Loucy (cell line): ENCODE results near the gene AGK.
A peak's percentile ranks its signal among the peaks of the same experiment; 100 is the strongest.

ENCODE experiments used
- H2AFZ ChIP-seq: fragments of 200-600 bp; sonication (generic); 2 replicates; pipeline ENCODE4 v1.6.0; 2016; ENCODE audit warnings: antibody characterized with exemption, mild to moderate bottlenecking, low read length, moderate library complexity
- H3F3A ChIP-seq: fragments of 200-600 bp; 2 replicates; pipeline ENCODE4 v1.6.0; 2016; ENCODE audit warnings: antibody characterized with exemption, low read depth, mild to moderate bottlenecking
- H3K27me3 ChIP-seq: fragments of 200-600 bp; sonication (generic); 2 replicates; pipeline ENCODE4 v1.6.1; 2014; ENCODE audit warnings: low read length, mild to moderate bottlenecking; ENCODE audit not compliant: insufficient read depth, poor library complexity, severe bottlenecking
- H3K36me3 ChIP-seq: fragments of 200-600 bp; sonication (generic); 2 replicates; pipeline ENCODE4 v1.6.1; 2016; ENCODE audit warnings: low read length; ENCODE audit not compliant: insufficient read depth
- H3K4me1 ChIP-seq: fragments of 200-600 bp; sonication (generic); 2 replicates; pipeline ENCODE4 v1.5.1; 2014; ENCODE audit warnings: low read length, mild to moderate bottlenecking; ENCODE audit not compliant: insufficient read depth, poor library complexity, severe bottlenecking
- H3K4me2 ChIP-seq: fragments of 200-600 bp; sonication (generic); 2 replicates; pipeline ENCODE4 v1.6.0; 2014; ENCODE audit warnings: antibody characterized with exemption, low read length, low read depth, mild to moderate bottlenecking; ENCODE audit not compliant: poor library complexity, severe bottlenecking
- H3K4me3 ChIP-seq: fragments of 200-600 bp; sonication (generic); 2 replicates; pipeline ENCODE4 v1.5.1; 2014; ENCODE audit warnings: low read length, mild to moderate bottlenecking, mixed read lengths; ENCODE audit not compliant: poor library complexity, severe bottlenecking
- H3K79me2 ChIP-seq: fragments of 200-600 bp; sonication (generic); 2 replicates; pipeline ENCODE4 v1.6.1; 2014; ENCODE audit warnings: low read length; ENCODE audit not compliant: insufficient read depth
- H3K9ac ChIP-seq: fragments of 200-600 bp; sonication (generic); 2 replicates; pipeline ENCODE4 v1.6.0; 2014; ENCODE audit warnings: mild to moderate bottlenecking, low read depth, low read length, moderate library complexity; ENCODE audit not compliant: poor library complexity, severe bottlenecking
- H3K9me2 ChIP-seq: fragments of 200-600 bp; sonication (generic); replicated peaks from 2 replicates; pipeline ENCODE4 v1.6.1; 2016; ENCODE audit warnings: low read depth, low read length, mixed read lengths
- H3K9me3 ChIP-seq: fragments of 200-600 bp; sonication (generic); 2 replicates; pipeline ENCODE4 v1.6.1; 2014; ENCODE audit warnings: mild to moderate bottlenecking, antibody characterized with exemption, low read length, low read depth; ENCODE audit not compliant: insufficient read depth
- H4K20me1 ChIP-seq: fragments of 200-600 bp; sonication (generic); 2 replicates; pipeline ENCODE4 v1.6.0; 2014; ENCODE audit warnings: antibody characterized with exemption, low read length, mild to moderate bottlenecking; ENCODE audit not compliant: insufficient read depth, poor library complexity, severe bottlenecking
- CTCF ChIP-seq: fragments of 200-600 bp; sonication (generic); conservative IDR thresholded peaks from 2 replicates; pipeline ENCODE4 v1.5.1; 2014; ENCODE audit warnings: mild to moderate bottlenecking, antibody characterized with exemption, low read length
- EZH2phosphoT487 ChIP-seq: fragments of 200-600 bp; IDR thresholded peaks from 2 replicates; pipeline ENCODE4 v1.6.1; 2018; ENCODE audit warnings: antibody characterized with exemption, mild to moderate bottlenecking, moderate library complexity, borderline replicate concordance

AGK gene

DNA sequence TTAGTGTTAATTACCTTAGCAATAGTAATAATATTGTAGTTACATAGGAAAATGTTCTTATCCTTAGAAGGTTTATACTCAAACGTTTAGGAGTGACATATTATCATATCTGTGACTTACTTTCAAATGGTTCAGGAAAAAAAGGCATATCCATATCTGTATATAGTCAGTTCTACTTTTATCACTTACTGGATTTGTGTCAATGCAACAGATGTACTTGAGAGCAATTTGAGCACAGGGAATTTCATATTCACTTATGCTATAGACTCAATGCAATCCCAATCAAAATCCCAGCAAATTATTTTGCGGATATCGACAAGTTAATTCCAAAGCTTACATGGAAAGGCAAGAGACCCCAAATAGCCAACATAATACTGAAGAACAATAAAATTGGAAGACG, 140.8 kb downstream of the AGK start:
- peaks cover 18% of the 10 kb centered on the region for H3K4me1 ChIP-seq

GRCh38 chr7:141693082-141693481, 141.9 kb downstream of the AGK start:
- H3K4me2 ChIP-seq = no peak overlapping the region
- H2AFZ ChIP-seq = no peak overlapping the region
- no peaks in the 10 kb centered on the region for H3K9me2 ChIP-seq
- H3K9ac ChIP-seq = no peak overlapping the region
- H3K27me3 ChIP-seq = no peaks in the 10 kb centered on the region
- peaks cover 14% of the 10 kb centered on the region for H4K20me1 ChIP-seq
- no peaks in the 10 kb centered on the region for H3K9me3 ChIP-seq
- no peaks in the 10 kb centered on the region for H3K36me3 ChIP-seq
- peaks cover 29% of the 10 kb centered on the region for H3K4me1 ChIP-seq
- TF ChIP-seq CTCF = no peak
- no peak for TF ChIP-seq EZH2phosphoT487
- no peaks in the 10 kb centered on the region for H3F3A ChIP-seq
- peaks cover 47% of the 10 kb centered on the region; the same call in 1 of the 2 replicates for H3K79me2 ChIP-seq
- H3K4me3 ChIP-seq = no peak overlapping the region

More for the DNA sequence above, 140.8 kb downstream of the AGK start:
- H3K4me2 ChIP-seq = no peak overlapping the region
- no peaks in the 10 kb centered on the region for H3K9me3 ChIP-seq
- TF ChIP-seq CTCF (no peak), EZH2phosphoT487 (no peak)
- H3K79me2 ChIP-seq = peaks cover 37% of the 10 kb centered on the region; the same call in 1 of the 2 replicates
- no peaks in the 10 kb centered on the region for H3F3A ChIP-seq
- H3K36me3 ChIP-seq = no peaks in the 10 kb centered on the region
- no peak overlapping the region for H2AFZ ChIP-seq
- peaks cover 4% of the 10 kb centered on the region for H4K20me1 ChIP-seq
- no peaks in the 10 kb centered on the region for H3K9me2 ChIP-seq
- no peak overlapping the region for H3K9ac ChIP-seq
- H3K27me3 ChIP-seq = no peaks in the 10 kb centered on the region
- H3K4me3 ChIP-seq = no peak overlapping the region

DNA sequence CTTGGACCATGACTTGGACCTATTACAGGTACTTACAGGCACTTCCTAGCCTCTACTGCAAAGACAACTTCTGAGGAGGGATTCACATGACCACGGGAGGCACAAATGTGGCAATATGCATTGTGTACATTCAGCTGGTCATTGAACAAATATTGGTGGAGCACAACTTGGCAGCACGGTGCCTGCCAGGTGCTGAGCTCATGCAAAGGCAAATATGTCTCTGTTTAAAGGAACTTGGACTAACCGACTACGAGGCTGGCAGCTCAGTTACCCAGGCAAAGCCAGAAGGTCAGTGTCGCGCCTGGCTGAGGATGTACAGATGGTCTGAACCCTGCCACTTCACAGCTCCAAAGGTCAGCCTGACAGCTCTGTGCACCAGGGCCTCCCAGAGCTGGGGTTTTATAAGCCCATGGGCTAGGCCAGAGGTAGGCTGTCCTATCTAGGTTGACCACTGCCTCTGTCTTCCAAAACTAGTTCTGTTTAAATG, 144.6 kb downstream of the AGK start:
- Histone ChIP-seq H2AFZ (no peak overlapping the region), H4K20me1 (peaks cover 21% of the 10 kb centered on the region), H3F3A (no peaks in the 10 kb centered on the region), H3K9me2 (no peaks in the 10 kb centered on the region), H3K27me3 (no peaks in the 10 kb centered on the region), H3K4me3 (no peak overlapping the region), H3K4me1 (peaks cover 53% of the 10 kb centered on the region), H3K79me2 (peaks cover 69% of the 10 kb centered on the region; the same call in 1 of the 2 replicates), H3K9me3 (no peaks in the 10 kb centered on the region), H3K36me3 (no peaks in the 10 kb centered on the region), H3K4me2 (peak overlapping the region; percentile 6), H3K9ac (no peak overlapping the region)
- no peak for TF ChIP-seq EZH2phosphoT487
- no peak for TF ChIP-seq CTCF
